Left lung (tissue), 10 donors: ENCODE measurements around the gene HMCN1. TPM values are rescaled to one million over a fixed set of nuclear protein-coding genes. Genes with fewer than 3 reads are reported as not detected.
A peak's percentile ranks its signal among the peaks of the same experiment; 100 is the strongest.

Experiments used
- ATAC-seq: fragments of 200-7000 bp; cut with Tn5 transposase; one replicate; pipeline ENCODE4 v1.9.1; 2020; ENCODE audit warnings: moderate library complexity
- DNase-seq, 4 donors: peaks; one replicate each; pipeline ENCODE4 v3.0.0-alpha.2; 2013 to 2020
- H3K27ac ChIP-seq, 2 donors: fragments of 200-600 bp; sonication (generic) in 1 of 2; one replicate each; pipeline versions ENCODE4 v1.5.0 to v1.8.0; 2020 to 2021
- H3K27me3 ChIP-seq, 2 donors: fragments of 200-600 bp; sonication (generic) in 1 of 2; one replicate each; pipeline versions ENCODE4 v1.5.0 to v1.8.0; 2020 to 2021
- H3K36me3 ChIP-seq, 2 donors: fragments of 200-600 bp; sonication (generic) in 1 of 2; one replicate each; pipeline versions ENCODE4 v1.5.0 to v1.8.0; 2020 to 2021
- H3K4me1 ChIP-seq, 2 donors: fragments of 200-600 bp; one replicate each; pipeline ENCODE4 v1.8.0; 2021
- H3K4me3 ChIP-seq, 2 donors: fragments of 200-600 bp; sonication (generic) in 1 of 2; one replicate each; pipeline versions ENCODE4 v1.5.0 to v1.8.0; 2020 to 2021; ENCODE audit warnings: mild to moderate bottlenecking in 1 of 2
- H3K9me3 ChIP-seq, 2 donors: fragments of 200-600 bp; sonication (generic) in 1 of 2; one replicate each; pipeline versions ENCODE4 v1.5.0 to v1.8.0; 2020 to 2021
- CTCF ChIP-seq, 2 donors: fragments of 200-600 bp; sonication (generic) in 1 of 2; IDR thresholded peaks; one replicate each; pipeline versions ENCODE4 v1.5.0 to v1.8.0; 2021; ENCODE audit warnings: antibody characterized with exemption in 2 of 2
- intact Hi-C, 2 donors: fragments of 100-400 bp; cut with DNase I; formaldehyde crosslinking; loops; one replicate each; pipeline versions ENCODE4 v1.11.2 to v1.14.2; 2022
- polyA plus RNA-seq, 6 donors: library from polyadenylated mRNA; unstranded; fragments of 120-200 nt; gene quantifications; one replicate each; pipeline ENCODE4 v1.2.1, GENCODE V29; 2013; ENCODE audit not compliant: insufficient read length in 6 of 6
- total RNA-seq, 2 donors: library from RNA; stranded (reverse); fragmentation: NEBNext Ultra II Directional; extraction: Animal tissue kit (Norgen Biotek cat#: 25700); gene quantifications; one replicate each; pipeline ENCODE4 v1.2.1, GENCODE V29; 2021
- donor health status: DM: no; HTN: yes; CAD: no.
- donor health status: DM: no; HTN: no; CAD: no.

Gene HMCN1
- total and polyA plus RNA-seq, 8 donors: 24.0 to 91.0 (median 48.7) TPM

- Histone ChIP-seq H3K27me3 (no peaks in the 10 kb centered on the region), H3K4me1 (no peaks in the 10 kb centered on the region), H3K4me3 (no peak overlapping the region), H3K36me3 (no peaks in the 10 kb centered on the region), H3K27ac (no peak overlapping the region), H3K9me3 (no peaks in the 10 kb centered on the region)
- ATAC-seq (no peak), DNase-seq (no peak)
- TF ChIP-seq CTCF (IDR thresholded peaks at IDR 0.05): no peak
- intact Hi-C loops: no loop called here
Measured at GRCh38 chr1:186022184-186022583, 288.0 kb downstream of the HMCN1 start.

- DNase-seq: no peak
- no peak overlapping the region for H3K4me3 ChIP-seq
Measured at GRCh38 chr1:186026946-186027345, 292.8 kb downstream of the HMCN1 start.

GRCh38 chr1:186027621-186028020 is 293.4 kb downstream of the HMCN1 start:
- Histone ChIP-seq H3K27me3 (no peaks in the 10 kb centered on the region), H3K4me3 (no peak overlapping the region), H3K27ac (no peak overlapping the region), H3K9me3 (peaks cover 0 to 28% of the 10 kb centered on the region in 2 donors), H3K4me1 (no peaks in the 10 kb centered on the region), H3K36me3 (no peaks in the 10 kb centered on the region)
- DNase-seq (no peak), ATAC-seq (no peak)
- intact Hi-C loops: no loop called here
- no peak for TF ChIP-seq CTCF (IDR thresholded peaks at IDR 0.05)

More at GRCh38 chr1:186026946-186027345, 292.8 kb downstream of the HMCN1 start:
- Histone ChIP-seq H3K4me1 (no peaks in the 10 kb centered on the region), H3K27me3 (no peaks in the 10 kb centered on the region), H3K9me3 (peaks cover 0 to 28% of the 10 kb centered on the region in 2 donors), H3K27ac (no peak overlapping the region), H3K36me3 (no peaks in the 10 kb centered on the region)
- TF ChIP-seq CTCF (IDR thresholded peaks at IDR 0.05): no peak
- intact Hi-C loops: no loop called here
- ATAC-seq: no peak

GRCh38 chr1:186030453-186030852 is 296.3 kb downstream of the HMCN1 start:
- intact Hi-C loops: no loop called here
- H3K27me3 ChIP-seq: no peaks in the 10 kb centered on the region
- ATAC-seq (no peak), DNase-seq (no peak)
- H3K4me1 ChIP-seq: peaks cover 0 to 8% of the 10 kb centered on the region in 2 donors
- H3K36me3 ChIP-seq: no peaks in the 10 kb centered on the region
- no peak overlapping the region for H3K4me3 ChIP-seq
- H3K27ac ChIP-seq: no peak overlapping the region
- H3K9me3 ChIP-seq: peaks cover 0 to 28% of the 10 kb centered on the region in 2 donors
- TF ChIP-seq CTCF (IDR thresholded peaks at IDR 0.05): no peak

- ATAC-seq: peak; percentile 37
- peak overlapping the region in 1 of 2 donors; percentile 40 for H3K27ac ChIP-seq
- no peak for DNase-seq
- H3K4me1 ChIP-seq: peaks cover 0 to 8% of the 10 kb centered on the region in 2 donors
- intact Hi-C loops: no loop called here
- no peaks in the 10 kb centered on the region for H3K36me3 ChIP-seq
- no peak overlapping the region for H3K4me3 ChIP-seq
- TF ChIP-seq CTCF (IDR thresholded peaks at IDR 0.05): no peak
- no peaks in the 10 kb centered on the region for H3K27me3 ChIP-seq
- peaks cover 0 to 25% of the 10 kb centered on the region in 2 donors for H3K9me3 ChIP-seq
Measured at GRCh38 chr1:186033847-186034271, 299.7 kb downstream of the HMCN1 start.
